ENCODE measurements around the gene MYBBP1A. TPM values are rescaled to one million over a fixed set of nuclear protein-coding genes. Genes with fewer than 3 reads are reported as not detected.

The MYBBP1A gene
- total RNA-seq, 1 experiment from 2014 or later: 163 TPM

GRCh38 chr17:4512156-4513112 is 42.8 kb downstream of the MYBBP1A start:
- DNase-seq (ENCODE audit: low spot score) (no peak), ATAC-seq (no peak)
- ChIA-PET CTCF (interaction anchor here (1.8 kb wide), 1 partner anchor 12 kb away, joined by 5 read pairs; no protein-coding TSS in a partner anchor), POLR2A (interaction anchor here (1.6 kb wide), 1 partner anchor 24 kb away, joined by 3 read pairs; no protein-coding TSS in a partner anchor)
- Mint-ChIP-seq H3K36me3 (no peaks in the 10 kb centered on the region), H3K4me3 (no peak overlapping the region), H3K9me3 (no peaks in the 10 kb centered on the region), H3K27ac (no peak overlapping the region), H3K4me1 (peaks cover 7% of the 10 kb centered on the region), H3K27me3 (ENCODE audit: low read depth) (peaks cover 20% of the 10 kb centered on the region)
- TF ChIP-seq KAT7 (CRISPR knock-in tag; IDR thresholded peaks at IDR 0.05; ENCODE audit: borderline replicate concordance): no peak
- TF ChIP-seq STAT6 (CRISPR knock-in tag; conservative IDR thresholded peaks at IDR 0.05; ENCODE audit: low read depth): no peak
- TF ChIP-seq ERG (CRISPR knock-in tag; IDR thresholded peaks at IDR 0.05): no peak
- TF ChIP-seq USF1 (CRISPR knock-in tag; IDR thresholded peaks at IDR 0.05): no peak
- TF ChIP-seq TCF7 (CRISPR knock-in tag; IDR thresholded peaks at IDR 0.05; ENCODE audit: low read depth): no peak
- TF ChIP-seq ZNF671 (CRISPR knock-in tag; IDR thresholded peaks at IDR 0.05): no peak
- TF ChIP-seq ZNF232 (CRISPR knock-in tag; IDR thresholded peaks at IDR 0.05): no peak
- TF ChIP-seq CREM (CRISPR knock-in tag; IDR thresholded peaks at IDR 0.05): no peak
- no peak for TF ChIP-seq ZNF219 (CRISPR knock-in tag; IDR thresholded peaks at IDR 0.05; ENCODE audit: borderline replicate concordance)
- TF ChIP-seq FOXP4 (CRISPR knock-in tag; IDR thresholded peaks at IDR 0.05): no peak
- no peak for TF ChIP-seq MXD4 (CRISPR knock-in tag; IDR thresholded peaks at IDR 0.05; ENCODE audit: borderline replicate concordance)
- no peak for TF ChIP-seq MLX (CRISPR knock-in tag; IDR thresholded peaks at IDR 0.05)
- no peak for TF ChIP-seq ZNF317 (CRISPR knock-in tag; IDR thresholded peaks at IDR 0.05; ENCODE audit: borderline replicate concordance, low read depth)
- TF ChIP-seq IRF1 (CRISPR knock-in tag; IDR thresholded peaks at IDR 0.05): no peak
- no peak for TF ChIP-seq TEAD1 (CRISPR knock-in tag; IDR thresholded peaks at IDR 0.05)
- no peak for TF ChIP-seq ATF3 (CRISPR knock-in tag; conservative IDR thresholded peaks at IDR 0.05)
